ENCODE measurements around the gene CCL4. TPM values are rescaled to one million over a fixed set of nuclear protein-coding genes. Genes with fewer than 3 reads are reported as not detected.
"Not testable (repeated sequence)": the region's sequence is repeated elsewhere in the genome, so short reads cannot be mapped to it uniquely, and the experiment has no call there.

The CCL4 gene
- total RNA-seq, 1 donor from 2014 or later: 11.9 TPM

DNA sequence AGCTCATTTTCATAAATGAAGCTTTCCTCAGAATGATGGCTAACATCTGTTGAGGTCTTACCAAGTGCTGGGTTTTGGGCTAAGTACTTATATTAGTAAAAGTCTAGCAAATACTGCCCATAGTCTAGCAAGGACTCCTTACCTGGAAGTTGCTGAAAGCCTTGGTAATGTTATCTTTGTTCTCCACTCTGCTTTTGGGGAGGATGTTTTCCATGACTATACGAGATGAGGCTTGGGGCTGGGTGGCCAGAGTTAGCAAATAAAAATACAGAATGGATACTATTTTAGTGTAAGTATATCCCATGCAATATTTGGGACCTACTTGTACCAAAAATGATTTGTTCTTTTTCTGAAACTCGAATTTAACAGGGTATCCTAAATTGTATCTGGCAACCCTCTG, 31.9 kb upstream of the CCL4 start:
- intact Hi-C loops (cut with DNase I): no loop called here
- Histone ChIP-seq H3K9me3 (no peaks in the 10 kb centered on the region), H3K27me3 (ENCODE audit: low read depth) (no peaks in the 10 kb centered on the region)

DNA sequence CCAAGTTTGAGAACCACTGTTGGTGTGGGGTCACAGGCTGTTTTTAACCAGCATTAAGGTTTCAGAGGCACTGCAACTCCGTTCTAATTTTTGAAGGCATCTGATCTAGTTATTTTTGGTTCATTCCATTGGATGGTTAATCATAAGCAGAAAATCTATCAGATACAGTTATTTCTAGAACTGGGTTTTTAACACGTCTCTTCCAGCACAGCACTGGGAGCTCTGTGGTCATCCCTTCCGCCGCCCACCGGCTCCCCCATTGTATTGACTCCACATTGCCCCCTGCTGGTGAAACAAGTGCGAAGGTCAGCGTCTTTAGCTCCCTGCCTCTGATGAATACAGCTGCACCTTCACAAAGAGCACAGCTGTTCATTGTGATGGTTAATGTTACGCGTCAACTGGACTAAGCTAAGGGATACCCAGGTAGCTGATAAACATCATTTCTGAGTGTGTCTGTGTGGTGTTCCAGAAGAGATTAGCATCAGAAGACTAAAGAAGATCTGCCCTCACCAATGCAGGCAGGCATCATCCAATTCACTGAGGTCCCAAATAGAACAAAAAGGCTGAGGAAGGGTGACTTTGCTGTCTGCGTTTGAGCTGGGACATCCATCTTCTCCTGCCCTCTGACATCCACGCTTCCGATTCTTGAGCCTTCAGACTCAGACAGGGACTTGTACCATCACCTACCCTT, 31.1 kb upstream of the CCL4 start:
- peak; percentile 83 to 88 for ATAC-seq

More for the DNA sequence above, 31.9 kb upstream of the CCL4 start:
- TF ChIP-seq, protein P1, sequence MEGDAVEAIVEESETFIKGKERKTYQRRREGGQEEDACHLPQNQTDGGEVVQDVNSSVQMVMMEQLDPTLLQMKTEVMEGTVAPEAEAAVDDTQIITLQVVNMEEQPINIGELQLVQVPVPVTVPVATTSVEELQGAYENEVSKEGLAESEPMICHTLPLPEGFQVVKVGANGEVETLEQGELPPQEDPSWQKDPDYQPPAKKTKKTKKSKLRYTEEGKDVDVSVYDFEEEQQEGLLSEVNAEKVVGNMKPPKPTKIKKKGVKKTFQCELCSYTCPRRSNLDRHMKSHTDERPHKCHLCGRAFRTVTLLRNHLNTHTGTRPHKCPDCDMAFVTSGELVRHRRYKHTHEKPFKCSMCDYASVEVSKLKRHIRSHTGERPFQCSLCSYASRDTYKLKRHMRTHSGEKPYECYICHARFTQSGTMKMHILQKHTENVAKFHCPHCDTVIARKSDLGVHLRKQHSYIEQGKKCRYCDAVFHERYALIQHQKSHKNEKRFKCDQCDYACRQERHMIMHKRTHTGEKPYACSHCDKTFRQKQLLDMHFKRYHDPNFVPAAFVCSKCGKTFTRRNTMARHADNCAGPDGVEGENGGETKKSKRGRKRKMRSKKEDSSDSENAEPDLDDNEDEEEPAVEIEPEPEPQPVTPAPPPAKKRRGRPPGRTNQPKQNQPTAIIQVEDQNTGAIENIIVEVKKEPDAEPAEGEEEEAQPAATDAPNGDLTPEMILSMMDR (IDR thresholded peaks at IDR 0.05): no peak
- Histone ChIP-seq H3K27ac (no peak overlapping the region), H3K4me1 (no peaks in the 10 kb centered on the region), H3K4me3 (no peak overlapping the region), H3K36me3 (no peaks in the 10 kb centered on the region)
- DNase-seq (no peak), ATAC-seq (no peak)

DNA sequence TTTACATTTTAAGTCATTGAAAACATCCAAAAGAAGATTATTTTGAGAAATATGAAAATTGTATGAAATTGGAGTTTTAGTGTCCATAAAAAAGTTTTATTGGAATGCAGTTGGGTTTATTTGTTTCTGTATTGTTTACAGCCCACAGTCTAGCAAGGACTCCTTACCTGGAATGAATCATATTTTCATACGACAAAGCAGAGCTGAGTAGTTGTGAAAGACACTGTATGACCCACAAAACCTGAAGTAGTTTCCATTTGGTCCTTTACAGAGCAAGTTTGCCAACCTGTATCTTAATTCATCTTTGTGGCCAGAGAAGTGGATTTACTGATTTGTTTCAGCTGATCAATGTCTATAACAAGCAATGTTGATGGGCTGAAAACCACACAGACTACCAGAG, 29.3 kb upstream of the CCL4 start:
- TF ChIP-seq, protein P1 (IDR thresholded peaks at IDR 0.05): no peak
- intact Hi-C loops (cut with DNase I): no loop called here
- H3K27ac ChIP-seq: no peak overlapping the region

More for the DNA sequence above, 31.1 kb upstream of the CCL4 start:
- no peaks in the 10 kb centered on the region for H3K27me3 ChIP-seq (ENCODE audit: low read depth)
- H3K36me3 ChIP-seq: no peaks in the 10 kb centered on the region
- TF ChIP-seq, protein P1 (IDR thresholded peaks at IDR 0.05): peak; percentile 70
- intact Hi-C loops (cut with DNase I): no loop called here
- peak; percentile 72 for DNase-seq
- H3K4me1 ChIP-seq: no peaks in the 10 kb centered on the region
- no peak overlapping the region for H3K4me3 ChIP-seq
- H3K27ac ChIP-seq: no peak overlapping the region
- H3K9me3 ChIP-seq: peaks cover 2% of the 10 kb centered on the region

DNA sequence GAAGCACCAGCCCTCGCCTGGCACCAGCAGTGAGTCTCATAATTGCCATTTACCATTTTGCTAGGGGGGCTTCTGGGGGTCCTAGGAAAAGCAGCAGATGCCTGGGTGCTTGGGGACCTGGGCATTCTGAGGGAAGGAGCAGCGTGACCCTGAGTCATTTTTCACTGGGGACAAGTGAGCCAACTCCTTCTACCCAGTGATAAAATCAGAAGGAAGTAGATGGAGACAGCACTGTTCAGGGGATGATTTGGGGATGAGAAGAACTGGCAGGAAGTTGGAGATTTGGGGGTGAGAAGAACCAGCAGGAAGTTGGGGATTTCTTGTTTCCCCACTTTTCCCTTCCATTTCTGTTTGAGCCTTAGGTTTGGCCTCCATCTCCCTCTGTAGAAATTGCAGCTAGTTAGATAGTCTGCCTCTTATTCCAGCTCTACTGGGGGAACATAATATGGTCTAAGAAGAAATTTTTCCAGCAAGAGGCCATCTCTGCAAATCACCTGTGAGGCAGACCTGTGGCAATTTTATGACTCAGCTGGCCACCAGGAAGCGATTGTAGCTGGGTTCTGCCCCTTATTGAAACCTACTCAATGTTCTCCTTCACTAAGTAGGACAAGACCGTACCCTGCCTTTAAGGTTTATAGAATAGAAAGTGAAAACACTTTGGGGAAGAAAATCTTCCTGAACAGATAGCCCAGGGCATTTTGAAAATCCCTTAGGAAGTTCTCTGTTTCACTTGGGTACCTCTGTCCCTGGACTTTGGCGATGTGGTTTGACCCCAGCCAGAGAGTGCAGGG, 21.8 kb upstream of the CCL4 start:
- H3K27me3 ChIP-seq (ENCODE audit: low read depth); intact Hi-C loops (cut with DNase I); H3K4me3 ChIP-seq; H3K9me3 ChIP-seq; H3K36me3 ChIP-seq; H3K4me1 ChIP-seq; DNase-seq: not testable (repeated sequence)
- peak; percentile 9 to 32 for ATAC-seq
- peak overlapping the region; percentile 46 for H3K27ac ChIP-seq

More for the DNA sequence above, 29.3 kb upstream of the CCL4 start:
- ATAC-seq: no peak
- Histone ChIP-seq H3K36me3 (no peaks in the 10 kb centered on the region), H3K4me3 (no peak overlapping the region), H3K9me3 (peaks cover 3% of the 10 kb centered on the region), H3K27me3 (ENCODE audit: low read depth) (no peaks in the 10 kb centered on the region), H3K4me1 (no peaks in the 10 kb centered on the region)
- no peak for DNase-seq

DNA sequence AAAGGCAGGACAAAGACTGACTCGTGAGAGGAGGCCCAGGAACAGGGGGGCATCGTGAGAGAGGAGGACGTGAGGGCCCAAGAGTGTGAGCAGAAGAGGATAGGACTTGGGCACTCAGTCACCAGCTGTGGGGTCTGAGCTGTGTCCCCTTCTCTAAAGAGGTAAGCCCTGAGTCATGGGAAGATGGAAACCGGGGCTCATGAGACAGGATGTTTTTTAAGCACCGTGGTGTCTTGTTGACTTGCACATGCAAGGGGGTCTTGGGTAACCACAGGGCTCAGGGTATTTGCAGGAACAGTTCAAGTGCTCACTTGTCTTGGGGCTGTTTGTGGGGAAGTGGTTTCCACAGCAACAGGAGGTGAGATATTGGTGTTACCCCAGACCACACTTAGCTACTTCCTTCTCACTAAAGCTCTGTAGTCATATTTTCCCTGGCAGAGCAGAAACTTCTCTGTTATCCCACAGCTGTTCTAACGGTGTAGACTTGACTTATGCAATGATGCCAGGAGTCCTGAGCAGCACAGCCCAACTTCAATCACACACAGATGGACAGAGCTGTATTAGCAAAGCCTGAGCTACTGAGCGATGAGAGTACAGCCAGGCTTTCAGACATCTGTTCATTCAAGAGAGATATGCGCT, 21.0 kb upstream of the CCL4 start:
- H3K36me3 ChIP-seq; H3K9me3 ChIP-seq; H3K27me3 ChIP-seq (ENCODE audit: low read depth); intact Hi-C loops (cut with DNase I); DNase-seq; H3K4me3 ChIP-seq; H3K4me1 ChIP-seq: not testable (repeated sequence)
- peak overlapping the region; percentile 46 for H3K27ac ChIP-seq
- peak; percentile 86 to 91 for ATAC-seq

DNA sequence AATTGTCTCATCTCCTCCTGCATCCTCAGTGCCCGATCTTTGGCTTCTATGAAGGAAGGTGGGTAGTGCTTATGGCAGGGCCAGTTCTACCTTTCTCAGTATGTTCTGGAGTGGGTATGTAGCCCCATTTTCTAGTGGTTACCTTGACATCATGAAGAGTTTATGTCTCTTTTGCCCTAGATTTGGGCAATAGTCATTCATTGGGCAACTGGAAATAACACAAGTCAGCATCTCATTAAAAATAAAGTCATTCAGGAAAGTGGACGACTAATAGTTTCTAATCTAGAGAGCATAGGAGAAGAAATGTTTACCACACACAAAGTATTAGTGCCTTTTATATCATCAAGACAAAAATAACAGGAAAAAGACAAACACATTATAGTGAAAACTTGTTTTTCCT, 19.9 kb upstream of the CCL4 start:
- H3K9me3 ChIP-seq; H3K27ac ChIP-seq; H3K4me3 ChIP-seq; H3K4me1 ChIP-seq; ATAC-seq; H3K27me3 ChIP-seq (ENCODE audit: low read depth); H3K36me3 ChIP-seq; DNase-seq; intact Hi-C loops (cut with DNase I): not testable (repeated sequence)

Data from lower lobe of right lung (tissue), 2 donors.